ENCODE data around the gene NKD1.
A peak's percentile ranks its signal among the peaks of the same experiment; 100 is the strongest.
"Not testable (repeated sequence)": the region's sequence is repeated elsewhere in the genome, so short reads cannot be mapped to it uniquely, and the experiment has no call there.

NKD1 gene

GRCh38 chr16:50548125-50548908 is at the start of gene NKD1:
NKD1 (plus strand) TSS chr16:50548396; CDS start chr16:50548554, 158 bp downstream.
- Mint-ChIP-seq H3K27ac (peak within 1 kb of the TSS; percentile 72), H3K27me3 (peaks cover 5% of the 10 kb centered on the region), H3K4me1 (peaks cover 4% of the 10 kb centered on the region), H3K36me3 (peaks cover 3% of the 10 kb centered on the region), H3K9me3 (peaks cover 5% of the 10 kb centered on the region), H3K4me3 (peak within 1 kb of the TSS; percentile 91)
- peak; percentile 85 for ATAC-seq (ENCODE audit: low read depth)
- peak; percentile 46 to 69 for DNase-seq (ENCODE audit: low spot score in 2 of 2)

GRCh38 chr16:50498431-50499155 is 49.6 kb upstream of the NKD1 start:
- Mint-ChIP-seq H3K9me3 (no peaks in the 10 kb centered on the region), H3K27ac (no peak overlapping the region), H3K36me3 (no peaks in the 10 kb centered on the region), H3K4me1 (no peaks in the 10 kb centered on the region), H3K27me3 (peaks cover 8% of the 10 kb centered on the region), H3K4me3 (no peak overlapping the region)
- ATAC-seq (ENCODE audit: low read depth): no peak
- no peak for DNase-seq (ENCODE audit: low spot score in 2 of 2)

- Mint-ChIP-seq H3K36me3 (no peaks in the 10 kb centered on the region), H3K4me1 (no peaks in the 10 kb centered on the region), H3K9me3 (no peaks in the 10 kb centered on the region), H3K4me3 (no peak overlapping the region), H3K27ac (no peak overlapping the region), H3K27me3 (peaks cover 10% of the 10 kb centered on the region)
- no peak for ATAC-seq (ENCODE audit: low read depth)
- DNase-seq (ENCODE audit: low spot score in 2 of 2): no peak
Measured at GRCh38 chr16:50499254-50499653, 48.9 kb upstream of the NKD1 start.

GRCh38 chr16:50500171-50500874 is 47.9 kb upstream of the NKD1 start:
- no peaks in the 10 kb centered on the region for H3K4me1 Mint-ChIP-seq
- H3K36me3 Mint-ChIP-seq: no peaks in the 10 kb centered on the region
- no peak overlapping the region for H3K27ac Mint-ChIP-seq
- peaks cover 6% of the 10 kb centered on the region for H3K27me3 Mint-ChIP-seq
- no peak for DNase-seq (ENCODE audit: low spot score in 2 of 2)
- no peak for ATAC-seq (ENCODE audit: low read depth)
- no peaks in the 10 kb centered on the region for H3K9me3 Mint-ChIP-seq
- H3K4me3 Mint-ChIP-seq: no peak overlapping the region

- H3K27me3 Mint-ChIP-seq: peaks cover 4% of the 10 kb centered on the region
- DNase-seq (ENCODE audit: low spot score in 2 of 2): no peak
- no peaks in the 10 kb centered on the region for H3K4me1 Mint-ChIP-seq
- no peak overlapping the region for H3K27ac Mint-ChIP-seq
- ATAC-seq (ENCODE audit: low read depth): no peak
- H3K4me3 Mint-ChIP-seq: no peak overlapping the region
- H3K9me3 Mint-ChIP-seq: no peaks in the 10 kb centered on the region
- H3K36me3 Mint-ChIP-seq: no peaks in the 10 kb centered on the region
Measured at GRCh38 chr16:50501251-50501650, 46.9 kb upstream of the NKD1 start.

GRCh38 chr16:50501986-50502615 is 46.1 kb upstream of the NKD1 start:
- no peak overlapping the region for H3K27ac Mint-ChIP-seq

GRCh38 chr16:50502616-50503011 is 45.6 kb upstream of the NKD1 start:
- no peaks in the 10 kb centered on the region for H3K9me3 Mint-ChIP-seq
- no peak overlapping the region for H3K4me3 Mint-ChIP-seq
- H3K36me3 Mint-ChIP-seq: no peaks in the 10 kb centered on the region
- no peaks in the 10 kb centered on the region for H3K4me1 Mint-ChIP-seq
- ATAC-seq (ENCODE audit: low read depth): no peak
- H3K27ac Mint-ChIP-seq: no peak overlapping the region
- no peak for DNase-seq (ENCODE audit: low spot score in 2 of 2)
- peaks cover 6% of the 10 kb centered on the region for H3K27me3 Mint-ChIP-seq

More at GRCh38 chr16:50501986-50502615, 46.1 kb upstream of the NKD1 start:
- Mint-ChIP-seq H3K36me3 (no peaks in the 10 kb centered on the region), H3K4me1 (no peaks in the 10 kb centered on the region), H3K9me3 (no peaks in the 10 kb centered on the region), H3K4me3 (no peak overlapping the region), H3K27me3 (peaks cover 6% of the 10 kb centered on the region)
- DNase-seq (ENCODE audit: low spot score in 2 of 2): no peak
- no peak for ATAC-seq (ENCODE audit: low read depth)

- H3K9me3 Mint-ChIP-seq; H3K27ac Mint-ChIP-seq; H3K27me3 Mint-ChIP-seq; H3K36me3 Mint-ChIP-seq; DNase-seq (ENCODE audit: low spot score in 2 of 2); H3K4me3 Mint-ChIP-seq; ATAC-seq (ENCODE audit: low read depth); H3K4me1 Mint-ChIP-seq: not testable (repeated sequence)
Measured at GRCh38 chr16:50503868-50504531, 44.2 kb upstream of the NKD1 start.

GRCh38 chr16:50505115-50505514 is 43.1 kb upstream of the NKD1 start:
- no peak overlapping the region for H3K4me3 Mint-ChIP-seq
- H3K36me3 Mint-ChIP-seq: no peaks in the 10 kb centered on the region
- no peaks in the 10 kb centered on the region for H3K4me1 Mint-ChIP-seq
- no peak overlapping the region for H3K27ac Mint-ChIP-seq
- no peak for DNase-seq (ENCODE audit: low spot score in 2 of 2)
- no peak for ATAC-seq (ENCODE audit: low read depth)
- H3K27me3 Mint-ChIP-seq: peaks cover 6% of the 10 kb centered on the region
- no peaks in the 10 kb centered on the region for H3K9me3 Mint-ChIP-seq

GRCh38 chr16:50505714-50506542 is 42.3 kb upstream of the NKD1 start:
- Mint-ChIP-seq H3K4me3 (no peak overlapping the region), H3K27me3 (peaks cover 6% of the 10 kb centered on the region), H3K4me1 (no peaks in the 10 kb centered on the region), H3K27ac (no peak overlapping the region), H3K36me3 (no peaks in the 10 kb centered on the region), H3K9me3 (no peaks in the 10 kb centered on the region)
- DNase-seq (ENCODE audit: low spot score in 2 of 2) (no peak), ATAC-seq (ENCODE audit: low read depth) (no peak)

- Mint-ChIP-seq H3K9me3 (no peaks in the 10 kb centered on the region), H3K4me3 (no peak overlapping the region), H3K27ac (no peak overlapping the region), H3K27me3 (peaks cover 6% of the 10 kb centered on the region), H3K36me3 (no peaks in the 10 kb centered on the region), H3K4me1 (no peaks in the 10 kb centered on the region)
- DNase-seq (ENCODE audit: low spot score in 2 of 2) (no peak), ATAC-seq (ENCODE audit: low read depth) (no peak)
Measured at GRCh38 chr16:50506543-50506937, 41.7 kb upstream of the NKD1 start.

GRCh38 chr16:50507397-50507796 is 40.8 kb upstream of the NKD1 start:
- peaks cover 6% of the 10 kb centered on the region for H3K27me3 Mint-ChIP-seq
- H3K9me3 Mint-ChIP-seq: no peaks in the 10 kb centered on the region
- no peaks in the 10 kb centered on the region for H3K4me1 Mint-ChIP-seq
- DNase-seq (ENCODE audit: low spot score in 2 of 2): no peak
- no peak overlapping the region for H3K4me3 Mint-ChIP-seq
- no peak for ATAC-seq (ENCODE audit: low read depth)
- H3K36me3 Mint-ChIP-seq: no peaks in the 10 kb centered on the region
- no peak overlapping the region for H3K27ac Mint-ChIP-seq

Data from memory B cell (primary cell).